A549 (cell line): ENCODE measurements around the gene BEST2.
A peak's percentile ranks its signal among the peaks of the same experiment; 100 is the strongest.

Source experiments
- CTCF ChIP-seq: fragments of >200 bp; sonication (Bioruptor Twin); formaldehyde crosslinking; IDR thresholded peaks from 3 replicates; pipeline ENCODE4 v1.5.1; 2016
- EP300 ChIP-seq, 2 experiments: fragments of >200 bp; sonication (Bioruptor Twin); formaldehyde crosslinking; IDR thresholded peaks; 2 replicates in 1 of 2; 3 replicates in 1 of 2; pipeline ENCODE4 v1.6.1; 2016 to 2017
- HDAC2 ChIP-seq: fragments of 200-600 bp; sonication (generic); IDR thresholded peaks from 2 replicates; pipeline ENCODE4 v1.6.1; 2016
- MAFK ChIP-seq: fragments of 450-650 bp; IDR thresholded peaks from 2 replicates; pipeline ENCODE4 v1.6.1; 2014; ENCODE audit not compliant: partially characterized antibody
- MAZ ChIP-seq: fragments of 150-350 bp; IDR thresholded peaks from 2 replicates; pipeline ENCODE4 v1.6.1; 2014; ENCODE audit warnings: antibody characterized with exemption, low read depth, low read length, borderline replicate concordance
- MYC ChIP-seq: IDR thresholded peaks from 2 replicates; pipeline ENCODE4 v1.6.1; 2012; ENCODE audit warnings: mild to moderate bottlenecking, inconsistent platforms, low read length, improper control_type of control experiment, borderline replicate concordance
- POLR2A ChIP-seq: IDR thresholded peaks from 2 replicates; pipeline ENCODE4 v1.6.1; 2012; ENCODE audit warnings: mild to moderate bottlenecking, low read length
- POLR2AphosphoS2 ChIP-seq: conservative IDR thresholded peaks from 2 replicates; pipeline ENCODE4 v1.6.1; 2012; ENCODE audit warnings: low read length, improper control_type of control experiment, inconsistent platforms
- RAD21 ChIP-seq, 2 experiments: fragments of >200 bp in 1 of 2; sonication (Bioruptor Twin) in 1 of 2; formaldehyde crosslinking in 1 of 2; IDR thresholded peaks in 1 of 2; conservative IDR thresholded peaks in 1 of 2; 2 replicates in 1 of 2; 3 replicates in 1 of 2; pipeline ENCODE4 v1.6.1; 2012 to 2018; ENCODE audit warnings: inconsistent platforms in 1 of 2
- REST ChIP-seq: fragments of 200-600 bp; sonication (generic); IDR thresholded peaks from 2 replicates; pipeline ENCODE4 v1.6.1; 2016; ENCODE audit warnings: antibody characterized with exemption, mild to moderate bottlenecking, moderate library complexity
- RFX5 ChIP-seq: fragments of 450-650 bp; IDR thresholded peaks from 2 replicates; pipeline ENCODE4 v1.7.1; 2014; ENCODE audit warnings: antibody characterized with exemption, mild to moderate bottlenecking, moderate library complexity
- SMC3 ChIP-seq: fragments of >200 bp; sonication (Bioruptor Twin); formaldehyde crosslinking; IDR thresholded peaks from 3 replicates; pipeline ENCODE4 v1.6.1; 2018; ENCODE audit warnings: inconsistent platforms
- USF2 ChIP-seq: fragments of 450-650 bp; IDR thresholded peaks from 2 replicates; pipeline ENCODE4 v1.6.1; 2014; ENCODE audit warnings: antibody characterized with exemption

GRCh38 chr19:12736995-12737834 is 14.4 kb upstream of the BEST2 start, which contains the start of gene GET3:
- TF ChIP-seq EP300 (IDR thresholded peaks at IDR 0.05) (no peak), CTCF (no peak), RFX5 (0 out of 2 replicates have a peak, but pooled peaks have one; percentile 75), POLR2AphosphoS2 (no peak), MYC (no peak), POLR2A (peak; percentile 86), SMC3 (no peak), MAZ (no peak), HDAC2 (peak; percentile 97), REST (no peak), USF2 (peak; percentile 91), MAFK (no peak), RAD21 (conservative IDR thresholded peaks at IDR 0.05 in 1 of 2, IDR thresholded peaks at IDR 0.05 in 1 of 2) (no peak)
